Endodermal cell (in vitro differentiated cells): Measurements from ENCODE around the gene DHH. TPM values are rescaled to one million over a fixed set of nuclear protein-coding genes. Genes with fewer than 3 reads are reported as not detected.

ENCODE experiments used
- DNase-seq: peaks from one replicate; pipeline ENCODE4 v3.0.0-alpha.2; 2017
- H3K27ac ChIP-seq: 2 replicates; pipeline ENCODE4 v1.5.1; 2013; ENCODE audit warnings: mild to moderate bottlenecking, low read depth, low read length, moderate library complexity
- H3K27me3 ChIP-seq: 2 replicates; pipeline ENCODE4 v1.6.1; 2013; ENCODE audit warnings: mild to moderate bottlenecking, low read length, moderate library complexity; ENCODE audit not compliant: insufficient read depth, control insufficient read depth, poor library complexity, severe bottlenecking
- H3K36me3 ChIP-seq: 2 replicates; pipeline ENCODE4 v1.7.0; 2013; ENCODE audit warnings: mild to moderate bottlenecking, low read length, moderate library complexity; ENCODE audit not compliant: control insufficient read depth, insufficient read depth
- H3K4me1 ChIP-seq: one replicate; pipeline ENCODE4 v1.7.0; 2013; ENCODE audit warnings: low read length; ENCODE audit not compliant: control insufficient read depth, insufficient read depth
- H3K4me3 ChIP-seq: 2 replicates; pipeline ENCODE4 v1.5.1; 2013; ENCODE audit warnings: mild to moderate bottlenecking, low read length, moderate library complexity
- H3K9ac ChIP-seq: 2 replicates; pipeline ENCODE4 v1.6.1; 2013; ENCODE audit warnings: mild to moderate bottlenecking, low read length, moderate library complexity; ENCODE audit not compliant: poor library complexity, severe bottlenecking; ENCODE audit errors: extremely low read depth
- H3K9me3 ChIP-seq: 2 replicates; pipeline ENCODE4 v1.6.1; 2013; ENCODE audit warnings: mild to moderate bottlenecking, low read length, moderate library complexity; ENCODE audit not compliant: control insufficient read depth
- H3K27ac Mint-ChIP-seq: 2 replicates; pipeline ENCODE4 v1.8.0; 2020; ENCODE audit warnings: mixed read lengths
- H3K27me3 Mint-ChIP-seq: 2 replicates; pipeline ENCODE4 v1.8.0; 2021; ENCODE audit warnings: mild to moderate bottlenecking, mixed read lengths; ENCODE audit not compliant: insufficient read depth
- H3K36me3 Mint-ChIP-seq: 2 replicates; pipeline ENCODE4 v1.8.0; 2020; ENCODE audit warnings: low read depth, mixed read lengths
- H3K4me1 Mint-ChIP-seq: 2 replicates; pipeline ENCODE4 v1.8.0; 2020; ENCODE audit warnings: mixed read lengths
- H3K4me3 Mint-ChIP-seq: 2 replicates; pipeline ENCODE4 v1.8.0; 2020; ENCODE audit warnings: mild to moderate bottlenecking, moderate library complexity, mixed read lengths
- H3K9me3 Mint-ChIP-seq: 2 replicates; pipeline ENCODE4 v1.8.0; 2020; ENCODE audit warnings: mild to moderate bottlenecking, mixed read lengths
- WGBS, 2 experiments: methylation state at CpG; one replicate each; pipeline versions ENCODE4 v1.1.5 to v1.1.7; 2013; ENCODE audit warnings: missing lambda C conversion rate in 2 of 2, mixed read lengths in 1 of 2; ENCODE audit not compliant: insufficient coverage in 1 of 2, insufficient read length in 1 of 2; 5-methylcytosine and 5-hydroxymethylcytosine counted together
- total RNA-seq, 2 donors: library from RNA; stranded (reverse); fragmentation: NEBNext Ultra II Directional in 1 of 2; extraction: Animal tissue kit (Norgen Biotek cat#: 25700) in 1 of 2; gene quantifications; 2 replicates in 1 of 2; 3 replicates in 1 of 2; pipeline ENCODE4 v1.2.1, GENCODE V29; 2021
- TF ChIP-seq, protein P1 (sequence below): fragments of 200-600 bp; sonication (generic); conservative IDR thresholded peaks from 2 replicates; pipeline ENCODE4 v1.5.0; 2021; ENCODE audit warnings: antibody characterized with exemption, mild to moderate bottlenecking

The DHH gene
- total RNA-seq, 2 donors from 2014 or later = 0.15 to 0.51 TPM

DNA sequence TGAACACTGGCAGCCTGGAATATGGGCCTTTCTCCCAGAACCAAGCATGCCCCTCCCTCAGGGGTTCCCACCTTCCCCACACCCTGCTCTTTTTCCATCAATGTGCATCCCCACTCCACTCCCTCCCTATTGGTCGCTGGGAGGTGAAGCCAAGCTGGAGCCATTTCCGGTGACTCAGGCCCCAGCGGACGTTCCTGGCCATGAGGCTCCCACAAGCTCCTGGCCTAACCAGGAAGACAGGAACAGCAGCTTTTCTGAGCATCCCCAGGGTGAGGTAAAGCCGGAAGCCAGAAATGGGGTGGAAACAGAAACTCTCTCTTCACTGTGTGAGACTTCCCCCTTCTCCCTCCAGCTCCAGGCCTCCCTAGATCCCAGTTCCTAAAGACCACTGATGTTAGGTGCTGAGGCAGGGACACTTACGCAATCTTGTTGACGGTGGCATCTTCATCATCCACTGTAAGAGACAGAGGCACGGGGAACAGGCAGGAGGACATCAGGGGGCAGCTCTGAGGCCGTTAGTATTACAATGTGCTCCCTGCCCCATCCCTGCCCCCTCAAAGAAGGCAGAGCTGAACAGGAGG, 11.0 kb upstream of the DHH start:
- Histone ChIP-seq H3K27ac (no peak overlapping the region), H3K9ac (no peak overlapping the region), H3K27me3 (no peaks in the 10 kb centered on the region), H3K9me3 (no peaks in the 10 kb centered on the region), H3K4me1 (peaks cover 3% of the 10 kb centered on the region), H3K4me3 (no peak overlapping the region), H3K36me3 (peaks cover 55% of the 10 kb centered on the region)
- Mint-ChIP-seq H3K27me3 (no peaks in the 10 kb centered on the region), H3K4me1 (peaks cover 14% of the 10 kb centered on the region), H3K9me3 (no peaks in the 10 kb centered on the region), H3K36me3 (peaks cover 44% of the 10 kb centered on the region), H3K4me3 (no peak overlapping the region), H3K27ac (no peak overlapping the region)
- WGBS, 2 experiments = 92 to 93% methylated on average over 4 to 9 of the region's 9 CpGs
- TF ChIP-seq, protein P1, sequence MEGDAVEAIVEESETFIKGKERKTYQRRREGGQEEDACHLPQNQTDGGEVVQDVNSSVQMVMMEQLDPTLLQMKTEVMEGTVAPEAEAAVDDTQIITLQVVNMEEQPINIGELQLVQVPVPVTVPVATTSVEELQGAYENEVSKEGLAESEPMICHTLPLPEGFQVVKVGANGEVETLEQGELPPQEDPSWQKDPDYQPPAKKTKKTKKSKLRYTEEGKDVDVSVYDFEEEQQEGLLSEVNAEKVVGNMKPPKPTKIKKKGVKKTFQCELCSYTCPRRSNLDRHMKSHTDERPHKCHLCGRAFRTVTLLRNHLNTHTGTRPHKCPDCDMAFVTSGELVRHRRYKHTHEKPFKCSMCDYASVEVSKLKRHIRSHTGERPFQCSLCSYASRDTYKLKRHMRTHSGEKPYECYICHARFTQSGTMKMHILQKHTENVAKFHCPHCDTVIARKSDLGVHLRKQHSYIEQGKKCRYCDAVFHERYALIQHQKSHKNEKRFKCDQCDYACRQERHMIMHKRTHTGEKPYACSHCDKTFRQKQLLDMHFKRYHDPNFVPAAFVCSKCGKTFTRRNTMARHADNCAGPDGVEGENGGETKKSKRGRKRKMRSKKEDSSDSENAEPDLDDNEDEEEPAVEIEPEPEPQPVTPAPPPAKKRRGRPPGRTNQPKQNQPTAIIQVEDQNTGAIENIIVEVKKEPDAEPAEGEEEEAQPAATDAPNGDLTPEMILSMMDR = no peak
- no peak for DNase-seq

DNA sequence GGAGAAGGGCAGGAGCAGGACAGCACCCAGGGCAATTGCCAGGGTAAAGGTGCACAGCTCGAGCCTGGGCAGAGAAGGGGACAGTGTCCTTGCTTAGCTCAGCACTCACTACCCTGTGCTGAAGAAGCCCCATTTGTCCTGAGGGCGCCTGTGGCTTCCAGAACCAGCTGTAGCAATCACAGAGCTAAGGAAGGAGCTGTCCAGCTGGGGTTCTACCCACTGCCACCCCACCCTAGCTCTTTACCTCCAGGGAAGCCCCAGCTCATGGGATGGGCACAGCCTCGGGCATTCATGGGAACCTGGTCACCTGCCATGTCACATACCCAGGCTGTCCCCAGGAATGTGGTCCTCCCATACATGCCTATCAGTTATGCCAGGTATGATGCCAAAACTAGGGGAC, 10.2 kb upstream of the DHH start:
- H3K27ac Mint-ChIP-seq = no peak overlapping the region
- H3K9me3 Mint-ChIP-seq = no peaks in the 10 kb centered on the region

DNA sequence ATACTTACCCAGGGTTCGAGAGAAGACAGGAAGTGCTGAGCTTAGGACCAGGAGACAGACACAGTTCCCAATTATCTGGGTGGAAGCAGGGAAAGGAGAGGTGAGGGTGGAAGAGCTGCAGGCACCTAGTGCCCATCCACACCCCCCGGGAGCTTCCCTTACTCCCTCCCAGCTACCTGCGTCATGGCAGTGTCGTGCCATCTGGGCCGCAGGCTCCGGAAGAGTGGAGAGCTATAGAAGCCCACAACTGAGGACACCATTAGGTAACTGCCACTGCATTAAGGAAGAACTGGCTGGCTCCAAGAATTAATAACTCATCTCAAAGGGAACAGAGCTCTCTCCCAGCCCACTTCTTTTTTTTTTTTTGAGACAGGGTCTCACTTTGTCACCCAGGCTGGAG, 5.8 kb upstream of the DHH start:
- no peak overlapping the region for H3K9ac ChIP-seq
- TF ChIP-seq, protein P1 = no peak
- H3K4me3 ChIP-seq = no peak overlapping the region
- H3K9me3 ChIP-seq = no peaks in the 10 kb centered on the region
- H3K27ac ChIP-seq = no peak overlapping the region
- Mint-ChIP-seq H3K27me3 (peaks cover 5% of the 10 kb centered on the region), H3K4me1 (no peaks in the 10 kb centered on the region), H3K27ac (no peak overlapping the region), H3K4me3 (no peak overlapping the region), H3K36me3 (peaks cover 72% of the 10 kb centered on the region), H3K9me3 (no peaks in the 10 kb centered on the region)
- H3K27me3 ChIP-seq = peaks cover 4% of the 10 kb centered on the region
- DNase-seq = no peak
- WGBS, 2 experiments = 92 to 100% methylated on average over 1 to 6 of the region's 6 CpGs
- H3K4me1 ChIP-seq = no peaks in the 10 kb centered on the region
- peaks cover 82% of the 10 kb centered on the region for H3K36me3 ChIP-seq

More for the DNA sequence above, 10.2 kb upstream of the DHH start:
- H3K4me1 ChIP-seq = peaks cover 3% of the 10 kb centered on the region
- no peak for DNase-seq
- H3K4me3 ChIP-seq = no peak overlapping the region
- TF ChIP-seq, protein P1 = no peak
- H3K27ac ChIP-seq = no peak overlapping the region
- Mint-ChIP-seq H3K27me3 (no peaks in the 10 kb centered on the region), H3K36me3 (peaks cover 52% of the 10 kb centered on the region), H3K4me3 (no peak overlapping the region), H3K4me1 (peaks cover 13% of the 10 kb centered on the region)
- 86 to 94% methylated on average over 2 to 3 of the region's 3 CpGs for WGBS, 2 experiments
- peaks cover 63% of the 10 kb centered on the region for H3K36me3 ChIP-seq
- H3K9ac ChIP-seq = no peak overlapping the region
- no peaks in the 10 kb centered on the region for H3K9me3 ChIP-seq
- no peaks in the 10 kb centered on the region for H3K27me3 ChIP-seq
